Measurements from ENCODE around the gene UCK2.

DNA sequence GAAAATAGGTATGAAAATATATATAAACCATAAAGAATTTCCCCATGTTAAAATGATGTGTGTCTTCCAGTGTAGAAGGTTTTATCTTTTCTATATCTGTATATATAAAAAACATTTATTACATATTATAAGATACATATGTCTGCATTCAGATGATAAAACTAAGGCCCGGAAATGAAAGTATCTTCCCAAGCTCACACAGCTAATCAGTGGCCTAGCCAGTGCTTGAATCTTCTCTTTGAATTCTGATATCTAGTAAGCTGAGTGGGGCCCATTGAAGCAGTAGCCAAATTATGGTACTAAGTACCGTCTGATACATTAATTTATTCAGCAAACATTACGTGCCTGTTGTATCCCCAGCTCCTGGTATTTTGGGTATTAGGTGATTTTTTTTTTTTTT is 28.6 kb downstream of the UCK2 start:
- TF ChIP-seq GATA2 (IDR thresholded peaks at IDR 0.05; ENCODE audit: low read depth, low read length): no peak
- no peak for TF ChIP-seq GATA3 (IDR thresholded peaks at IDR 0.05; ENCODE audit: low read depth, low read length)

All from SH-SY5Y (cell line).